Right lobe of liver (tissue), 4 donors: ENCODE results near the gene RBMS3.

ENCODE experiments used
- CTCF ChIP-seq, 4 donors: fragments of 200-600 bp in 3 of 4; fragments of 450-650 bp in 1 of 4; IDR thresholded peaks; one replicate each; pipeline versions ENCODE4 v1.5.1 to v1.8.0; 2016 to 2022; ENCODE audit warnings: antibody characterized with exemption in 4 of 4, mild to moderate bottlenecking in 2 of 4
- POLR2A ChIP-seq: fragments of 450-650 bp; IDR thresholded peaks from one replicate; pipeline ENCODE4 v1.6.1; 2017; ENCODE audit warnings: antibody characterized with exemption, mild to moderate bottlenecking
- donor health status: DM: no; HTN: no; CAD: no.
- donor health status: DM: no; HTN: no; CAD: no.
- donor health status: DM: no; HTN: yes; CAD: no.

DNA sequence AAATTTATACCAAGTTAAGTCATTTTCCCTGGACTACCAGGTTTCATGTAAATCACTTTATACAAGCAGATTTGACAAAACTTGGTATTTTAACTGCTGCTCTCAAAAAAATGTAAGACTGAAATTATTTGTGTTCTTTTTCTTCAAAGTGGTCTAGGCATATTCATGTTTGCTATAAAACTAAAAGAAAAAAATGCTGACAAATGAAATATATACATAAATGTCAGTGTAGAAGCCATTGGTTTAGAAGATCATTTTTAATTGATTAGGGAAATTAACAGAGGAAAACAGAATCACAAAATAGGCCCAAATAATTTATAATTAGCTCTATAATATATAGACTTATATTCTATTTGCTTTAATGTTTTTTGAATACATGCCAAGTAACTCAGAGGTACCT, 523.2 kb downstream of the RBMS3 start:
- TF ChIP-seq POLR2A (no peak), CTCF (IDR thresholded peaks at IDR 0.05) (no peak)
